Measurements from ENCODE around the gene DPP6. TPM values are rescaled to one million over a fixed set of nuclear protein-coding genes. Genes with fewer than 3 reads are reported as not detected.

The DPP6 gene
- total and polyA plus RNA-seq, 9 of the 15 experiments (the other 6 are each of a cell fraction or from before 2014, with no cell fraction given) = not detected

DNA sequence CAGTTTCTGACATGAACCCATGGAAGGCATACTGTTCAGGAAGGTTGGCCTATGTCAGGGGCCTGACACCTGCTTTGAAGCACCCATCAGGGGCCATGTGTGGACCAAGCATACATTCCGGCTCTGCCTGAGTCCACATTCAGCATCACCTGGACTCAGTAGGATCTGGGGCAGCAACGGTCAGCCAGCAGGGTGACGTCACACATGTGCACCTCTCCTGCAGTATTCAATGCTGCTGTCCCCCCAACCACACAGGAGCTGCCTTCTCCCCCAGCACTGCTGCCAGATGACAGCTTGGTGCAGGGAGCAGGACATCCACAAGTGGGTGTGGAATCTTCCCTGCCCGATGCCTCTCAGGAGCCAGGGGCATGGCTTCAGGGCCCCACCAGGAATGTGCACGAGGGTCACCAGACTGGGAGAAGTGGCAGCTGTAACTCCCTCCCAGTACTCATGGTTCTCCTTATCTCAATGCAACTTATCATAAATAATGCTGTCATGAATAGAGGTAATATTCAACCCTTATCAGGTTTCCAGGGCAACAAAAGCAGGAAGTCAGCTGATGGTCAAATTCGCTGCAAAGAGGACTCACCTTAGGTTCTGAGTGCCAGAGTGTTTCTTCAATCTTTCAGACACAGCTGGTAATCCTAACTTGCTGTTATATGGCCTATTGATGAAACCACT is 657.8 kb downstream of the DPP6 start (continued):
- TF ChIP-seq ZNF232 (CRISPR knock-in tag; IDR thresholded peaks at IDR 0.05) (no peak), CTBP1 (IDR thresholded peaks at IDR 0.05; ENCODE audit: borderline replicate concordance) (no peak), ZNF133 (CRISPR knock-in tag; IDR thresholded peaks at IDR 0.05) (no peak), HMG20A (CRISPR knock-in tag; conservative IDR thresholded peaks at IDR 0.05) (no peak), ZNF639 (CRISPR knock-in tag; conservative IDR thresholded peaks at IDR 0.05 in 1 of 2, IDR thresholded peaks at IDR 0.05 in 1 of 2) (no peak), MEIS2 (IDR thresholded peaks at IDR 0.05; ENCODE audit: partially characterized antibody) (peak; percentile 53), CBFB (CRISPR knock-in tag; IDR thresholded peaks at IDR 0.05) (no peak), ZNF445 (CRISPR knock-in tag; IDR thresholded peaks at IDR 0.05; ENCODE audit: low read depth) (no peak), ATF1 (CRISPR knock-in tag; IDR thresholded peaks at IDR 0.05) (no peak), ATF1 (tag; IDR thresholded peaks at IDR 0.05) (peak; percentile 33; the same call in 1 of the 2 replicates), CREM (IDR thresholded peaks at IDR 0.05; ENCODE audit: low read depth) (peak; percentile 30; the same call in 1 of the 2 replicates), THRB (CRISPR knock-in tag; conservative IDR thresholded peaks at IDR 0.05) (no peak), ZFP1 (CRISPR knock-in tag; IDR thresholded peaks at IDR 0.05) (no peak), E2F1 (CRISPR knock-in tag; IDR thresholded peaks at IDR 0.05) (no peak)
- TF ChIP-seq, protein P1, sequence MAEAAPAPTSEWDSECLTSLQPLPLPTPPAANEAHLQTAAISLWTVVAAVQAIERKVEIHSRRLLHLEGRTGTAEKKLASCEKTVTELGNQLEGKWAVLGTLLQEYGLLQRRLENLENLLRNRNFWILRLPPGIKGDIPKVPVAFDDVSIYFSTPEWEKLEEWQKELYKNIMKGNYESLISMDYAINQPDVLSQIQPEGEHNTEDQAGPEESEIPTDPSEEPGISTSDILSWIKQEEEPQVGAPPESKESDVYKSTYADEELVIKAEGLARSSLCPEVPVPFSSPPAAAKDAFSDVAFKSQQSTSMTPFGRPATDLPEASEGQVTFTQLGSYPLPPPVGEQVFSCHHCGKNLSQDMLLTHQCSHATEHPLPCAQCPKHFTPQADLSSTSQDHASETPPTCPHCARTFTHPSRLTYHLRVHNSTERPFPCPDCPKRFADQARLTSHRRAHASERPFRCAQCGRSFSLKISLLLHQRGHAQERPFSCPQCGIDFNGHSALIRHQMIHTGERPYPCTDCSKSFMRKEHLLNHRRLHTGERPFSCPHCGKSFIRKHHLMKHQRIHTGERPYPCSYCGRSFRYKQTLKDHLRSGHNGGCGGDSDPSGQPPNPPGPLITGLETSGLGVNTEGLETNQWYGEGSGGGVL (CRISPR knock-in tag; IDR thresholded peaks at IDR 0.05) = no peak
